ENCODE data around the gene SIMC1.

GRCh38 chr5:176359658-176360057, 121.4 kb downstream of the SIMC1 start:
- TF ChIP-seq, protein P1, sequence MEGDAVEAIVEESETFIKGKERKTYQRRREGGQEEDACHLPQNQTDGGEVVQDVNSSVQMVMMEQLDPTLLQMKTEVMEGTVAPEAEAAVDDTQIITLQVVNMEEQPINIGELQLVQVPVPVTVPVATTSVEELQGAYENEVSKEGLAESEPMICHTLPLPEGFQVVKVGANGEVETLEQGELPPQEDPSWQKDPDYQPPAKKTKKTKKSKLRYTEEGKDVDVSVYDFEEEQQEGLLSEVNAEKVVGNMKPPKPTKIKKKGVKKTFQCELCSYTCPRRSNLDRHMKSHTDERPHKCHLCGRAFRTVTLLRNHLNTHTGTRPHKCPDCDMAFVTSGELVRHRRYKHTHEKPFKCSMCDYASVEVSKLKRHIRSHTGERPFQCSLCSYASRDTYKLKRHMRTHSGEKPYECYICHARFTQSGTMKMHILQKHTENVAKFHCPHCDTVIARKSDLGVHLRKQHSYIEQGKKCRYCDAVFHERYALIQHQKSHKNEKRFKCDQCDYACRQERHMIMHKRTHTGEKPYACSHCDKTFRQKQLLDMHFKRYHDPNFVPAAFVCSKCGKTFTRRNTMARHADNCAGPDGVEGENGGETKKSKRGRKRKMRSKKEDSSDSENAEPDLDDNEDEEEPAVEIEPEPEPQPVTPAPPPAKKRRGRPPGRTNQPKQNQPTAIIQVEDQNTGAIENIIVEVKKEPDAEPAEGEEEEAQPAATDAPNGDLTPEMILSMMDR (conservative IDR thresholded peaks at IDR 0.05; ENCODE audit: low read depth, low read length): no peak
- TF ChIP-seq EZH2phosphoT487 (IDR thresholded peaks at IDR 0.05; ENCODE audit: borderline replicate concordance, low read length) (no peak), EZH2 (IDR thresholded peaks at IDR 0.05; ENCODE audit: low read length, unreplicated experiment) (no peak)

Measured in PC-3 (cell line).